Hematopoietic multipotent progenitor cell (in vitro differentiated cells): Measurements from ENCODE around the gene POU2F1. TPM values are rescaled to one million over a fixed set of nuclear protein-coding genes. Genes with fewer than 3 reads are reported as not detected.
A peak's percentile ranks its signal among the peaks of the same experiment; 100 is the strongest.
"Not testable (repeated sequence)": the region's sequence is repeated elsewhere in the genome, so short reads cannot be mapped to it uniquely, and the experiment has no call there.

Experiments used
- DNase-seq, 3 donors: peaks; one replicate each; pipeline ENCODE4 v3.0.0-alpha.2; 2011 to 2015; ENCODE audit warnings: low read depth in 2 of 3, low spot score in 2 of 3
- total RNA-seq: library from RNA; depleted of rRNA; stranded (reverse); fragments of >200 nt; gene quantifications from one replicate; pipeline ENCODE4 v1.2.3, GENCODE V29; 2012

Gene POU2F1
- total RNA-seq, 1 donor, result 12.1 TPM

DNA sequence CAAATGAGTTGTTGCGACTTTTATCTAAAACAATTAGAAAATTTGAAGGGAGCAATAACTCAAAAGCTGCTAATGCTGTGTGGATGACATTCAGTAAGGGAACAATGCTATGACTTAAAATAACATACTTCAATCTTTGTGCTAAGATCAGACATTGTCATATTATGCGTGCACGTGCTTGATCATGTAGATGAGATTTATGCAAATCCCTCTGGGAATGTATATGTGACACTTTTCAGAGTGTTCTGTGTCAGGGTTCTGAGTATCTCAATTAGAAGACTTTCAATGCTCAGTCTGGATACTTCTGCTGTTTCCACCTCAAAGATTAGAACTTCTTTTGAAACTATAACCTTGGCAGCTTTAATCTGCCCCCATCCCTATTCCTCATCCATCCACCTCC, 18.6 kb upstream of the POU2F1 start:
- DNase-seq, result no peak

DNA sequence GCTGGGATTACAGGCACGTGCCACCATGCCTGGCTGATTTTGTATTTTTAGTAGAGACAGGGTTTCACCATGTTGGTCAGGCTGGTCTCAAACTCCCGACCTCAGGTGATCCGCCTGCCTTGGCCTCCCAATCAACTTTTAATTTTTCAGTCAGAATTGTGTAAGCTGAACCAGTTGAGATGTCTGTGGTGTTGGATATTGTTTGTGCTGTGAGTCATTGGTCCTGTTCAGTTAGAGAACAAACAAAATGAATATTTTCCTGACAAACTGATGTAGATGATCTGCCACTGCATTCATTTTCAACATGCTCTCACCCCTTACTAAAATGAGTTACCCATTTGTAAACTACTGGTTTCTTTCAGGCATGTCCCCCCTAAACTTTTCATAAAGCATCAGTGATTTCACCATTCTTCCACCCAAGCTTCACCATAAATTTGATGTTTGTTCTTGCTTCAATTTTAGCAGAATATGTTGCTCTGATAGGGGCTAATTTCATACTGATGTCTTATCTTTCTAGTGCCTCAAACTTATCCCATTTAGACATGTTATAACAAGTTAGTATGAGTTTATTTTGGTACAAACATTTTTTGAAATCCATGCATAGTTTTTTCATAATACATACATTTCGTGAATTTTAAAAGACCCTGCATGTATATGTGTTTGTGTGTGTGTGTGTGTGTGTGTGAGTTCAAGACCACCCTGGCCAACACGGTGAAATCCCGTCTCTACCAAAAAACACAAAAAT, 15.2 kb upstream of the POU2F1 start:
- not testable (repeated sequence) for DNase-seq

DNA sequence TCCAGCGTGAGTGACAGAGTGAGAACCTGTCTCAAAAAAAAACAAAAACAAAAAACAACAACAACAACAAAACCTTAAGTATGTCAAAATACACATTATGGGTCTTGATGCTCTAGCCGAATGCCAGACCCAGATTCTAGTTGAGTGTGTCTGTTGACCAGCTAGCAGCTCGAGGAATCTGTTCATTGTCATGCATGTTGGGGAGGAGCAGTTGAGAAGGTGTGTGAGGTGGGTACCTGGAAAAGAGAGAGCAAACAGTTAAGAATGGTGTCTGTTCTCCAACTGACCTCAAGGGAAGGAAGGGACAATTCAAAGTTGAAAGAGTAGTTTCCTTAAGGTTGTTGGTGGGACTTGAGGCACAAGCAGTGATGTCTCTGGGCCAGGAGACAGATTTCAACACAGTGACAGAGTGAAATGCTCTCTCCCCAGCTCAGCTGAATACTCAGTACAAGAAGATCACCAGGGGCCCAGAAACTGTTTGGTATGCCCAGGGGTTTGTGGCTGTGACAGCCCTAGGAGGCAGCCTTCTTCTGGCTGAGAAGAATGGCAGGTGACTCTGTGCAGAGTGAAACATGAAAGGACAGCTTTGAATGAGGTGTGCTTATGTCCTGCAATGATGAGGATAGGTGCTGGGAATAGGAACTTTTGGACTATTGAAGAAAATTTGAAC, 14.4 kb upstream of the POU2F1 start:
- no peak for DNase-seq

DNA sequence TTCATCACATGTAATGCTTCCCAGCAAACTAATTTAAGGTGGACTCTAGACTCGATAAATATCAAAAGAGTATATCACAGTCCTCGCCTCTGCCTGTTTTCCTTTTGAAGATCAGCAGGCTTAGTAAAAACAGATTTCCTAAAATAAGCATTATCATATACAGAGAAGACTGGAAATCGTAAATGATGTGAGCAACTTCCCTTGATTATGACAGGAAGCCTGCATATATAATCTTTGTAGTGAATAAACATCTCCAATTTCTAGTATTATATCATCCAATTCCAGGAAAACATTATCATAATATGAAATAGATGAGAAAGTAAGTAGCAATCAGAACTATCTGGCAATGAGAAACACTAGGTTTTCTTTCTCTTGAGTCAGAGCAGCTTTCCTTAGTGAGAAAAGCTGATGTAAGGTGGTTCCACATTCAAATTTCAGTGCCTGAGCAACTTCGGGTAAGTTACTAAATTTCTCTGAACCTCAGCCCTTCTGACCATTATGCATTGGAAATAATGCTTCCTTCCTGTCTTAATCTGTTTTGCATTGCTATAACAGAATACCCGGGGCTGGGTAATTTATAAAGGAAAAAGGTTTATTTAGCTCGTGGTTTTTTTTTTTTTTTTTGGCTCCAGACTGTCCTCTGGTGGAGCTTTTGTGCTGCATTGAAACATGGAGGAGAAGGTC, 12.6 kb upstream of the POU2F1 start:
- no peak for DNase-seq

DNA sequence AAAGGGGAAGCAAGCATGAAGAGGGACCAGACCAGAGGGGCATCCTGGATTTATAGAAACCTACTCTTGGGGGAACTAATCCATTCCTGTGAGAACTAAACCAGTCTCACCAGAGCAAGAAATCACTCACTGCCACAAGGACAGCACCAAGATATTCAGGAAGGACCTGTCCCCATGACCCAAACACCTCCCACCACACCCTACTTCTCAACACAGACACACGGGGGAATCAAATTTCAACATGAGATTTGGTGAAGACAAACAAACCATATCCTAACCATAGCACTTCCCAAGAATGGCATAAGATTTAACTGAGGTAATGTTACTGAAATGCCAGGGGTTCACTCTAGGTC, 12.1 kb upstream of the POU2F1 start:
- no peak for DNase-seq

GRCh38 chr1:167209044-167209443, 11.6 kb upstream of the POU2F1 start:
- no peak for DNase-seq

- DNase-seq, result no peak
Measured at GRCh38 chr1:167210966-167211674, 9.6 kb upstream of the POU2F1 start.

DNA sequence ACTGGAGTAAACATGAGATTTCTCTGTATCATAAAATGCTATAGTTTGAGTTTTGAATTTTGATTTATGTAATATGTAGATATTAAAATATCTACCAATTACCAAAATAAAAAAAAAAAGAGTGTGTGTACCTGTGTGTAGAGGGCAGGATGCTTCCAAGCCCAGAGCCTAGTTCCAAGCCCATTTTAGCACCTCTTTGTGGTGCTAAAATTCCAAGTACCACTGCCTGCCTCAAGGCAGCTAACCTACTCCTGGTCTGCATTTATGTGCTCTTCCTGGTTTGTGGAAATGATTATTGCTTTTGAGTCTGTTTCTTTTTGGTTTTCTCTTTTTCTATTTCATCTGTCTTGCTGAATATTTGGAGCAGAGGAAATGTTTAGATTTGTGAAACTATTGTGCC, 8.7 kb upstream of the POU2F1 start:
- no peak for DNase-seq

DNA sequence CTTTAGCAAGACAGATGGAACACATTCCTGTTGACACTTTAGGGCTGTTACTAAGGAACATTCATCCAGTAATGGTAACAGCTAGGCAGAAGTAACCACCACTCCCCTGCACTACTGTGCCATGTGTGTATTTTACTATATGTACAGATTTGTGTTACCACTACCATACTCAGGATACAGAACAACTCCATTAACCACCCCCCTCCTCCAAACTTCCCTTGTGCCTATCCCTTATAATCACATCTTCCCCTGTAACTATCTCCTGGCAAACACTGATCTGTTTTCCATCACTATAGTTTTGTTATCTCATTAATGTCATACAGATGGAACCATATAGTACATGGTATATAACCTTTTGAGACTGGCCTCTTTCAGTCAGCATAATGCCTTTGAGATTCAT, 3.9 kb upstream of the POU2F1 start:
- DNase-seq, result no peak

DNA sequence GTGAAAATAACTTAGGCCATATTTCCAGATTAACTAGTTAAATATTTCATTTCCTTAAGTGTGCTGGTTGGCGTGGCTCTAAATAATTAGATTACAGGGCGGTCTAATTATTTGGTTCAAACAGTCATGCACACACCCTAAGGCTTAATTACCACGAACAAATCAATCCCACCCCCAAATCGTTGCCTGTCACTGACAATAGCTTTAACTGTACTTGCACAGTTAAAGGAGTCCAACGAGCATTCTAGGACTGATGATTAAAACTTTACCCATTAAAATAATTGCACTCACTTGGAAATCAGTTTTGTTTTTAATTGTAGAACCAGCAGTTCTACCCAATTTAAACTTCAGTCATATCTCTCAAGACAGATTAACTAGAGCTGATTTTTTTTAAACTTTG, 1.5 kb upstream of the POU2F1 start:
- DNase-seq, result no peak

GRCh38 chr1:167219646-167220536, 795 bp upstream of the POU2F1 start:
- DNase-seq, result peak in 2 of 3 donors; percentile 90 to 96

GRCh38 chr1:167221126-167221737, 546 bp downstream of the POU2F1 start:
- no peak for DNase-seq

GRCh38 chr1:167221738-167222610, 1.3 kb downstream of the POU2F1 start:
- peak; percentile 58 to 83 (median 77) for DNase-seq

DNA sequence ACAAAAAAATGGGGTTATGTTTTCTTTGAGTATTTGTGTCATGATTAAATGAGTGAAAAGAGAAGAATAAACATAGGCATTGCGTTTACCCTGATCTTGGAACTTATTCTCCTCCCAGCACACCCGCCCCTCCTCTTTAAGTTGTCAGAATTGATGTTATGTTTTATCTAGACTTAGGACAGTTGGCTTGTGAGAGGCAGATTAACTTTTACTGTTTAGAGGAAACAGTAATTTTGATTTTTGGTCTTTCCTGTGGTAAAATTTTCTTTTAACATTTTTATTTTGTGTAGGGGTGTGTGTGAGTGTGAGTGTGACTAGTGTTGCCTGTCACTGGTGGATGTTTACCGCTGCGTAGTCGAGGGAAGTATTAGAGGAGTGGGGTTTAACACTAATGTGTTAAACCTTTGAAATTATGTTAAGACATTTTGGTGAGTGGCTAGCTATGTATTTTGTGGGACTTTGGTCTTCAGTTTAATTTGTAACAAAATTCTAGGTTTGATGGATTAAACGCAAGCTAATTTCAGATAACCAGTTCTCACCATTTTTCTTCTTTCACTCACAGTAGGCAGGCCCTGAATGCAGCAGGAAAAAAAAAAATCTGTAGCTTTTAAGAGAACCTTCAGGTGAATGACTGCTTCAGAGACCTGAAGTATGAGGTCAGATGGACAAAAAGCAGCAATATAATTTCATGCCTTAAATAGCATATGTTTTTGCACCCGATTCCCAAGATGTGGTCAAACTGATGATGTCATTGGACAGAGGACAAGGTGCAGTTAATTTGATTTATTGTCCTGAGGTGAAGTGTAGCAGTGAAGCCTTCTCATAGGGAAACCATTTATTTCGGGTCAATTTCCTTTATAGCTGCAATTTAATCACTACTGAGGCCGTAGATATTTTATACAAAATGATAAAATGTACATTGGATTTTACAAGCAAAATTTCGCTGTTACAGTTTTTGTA, 2.7 kb downstream of the POU2F1 start:
- peak in 1 of 3 donors; percentile 25 for DNase-seq

GRCh38 chr1:167224734-167225235, 4.1 kb downstream of the POU2F1 start:
- not testable (repeated sequence) for DNase-seq

DNA sequence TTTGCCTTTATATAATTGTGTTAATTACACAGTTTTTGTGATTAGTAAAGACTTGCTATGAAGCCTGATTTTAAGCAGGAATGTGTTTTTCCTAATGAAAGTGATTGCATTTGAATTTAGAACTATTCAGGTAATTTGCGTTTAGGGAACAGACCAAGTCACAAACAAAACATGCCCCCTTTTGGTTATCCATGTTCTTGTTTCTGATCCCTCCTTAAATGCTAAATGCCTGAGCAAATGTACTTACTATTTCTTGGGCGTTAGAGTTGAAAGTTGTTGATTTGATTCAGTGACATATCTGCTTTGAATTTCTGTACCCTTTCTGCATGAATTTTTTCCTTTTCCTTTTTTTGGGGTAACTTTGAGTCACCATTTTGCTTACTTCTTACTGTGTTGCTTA, 5.2 kb downstream of the POU2F1 start:
- no peak for DNase-seq

GRCh38 chr1:167227934-167228378, 7.3 kb downstream of the POU2F1 start:
- DNase-seq, result no peak
